ENCODE results near the gene NPAS3.

Gene NPAS3

GRCh38 chr14:33642691-33643244, 704.1 kb downstream of the NPAS3 start:
- no peaks in the 10 kb centered on the region for H3K27me3 ChIP-seq (ENCODE audit: insufficient read depth, low read length, poor library complexity, severe bottlenecking)
- H3K9me3 ChIP-seq (ENCODE audit: insufficient read depth, low read depth, low read length) = no peaks in the 10 kb centered on the region
- no peak overlapping the region for H2AFZ ChIP-seq (ENCODE audit: low read length)
- H3K4me3 ChIP-seq (ENCODE audit: low read length, poor library complexity, severe bottlenecking) = no peak overlapping the region
- H3K9me2 ChIP-seq (replicated peaks; ENCODE audit: low read depth, low read length) = no peaks in the 10 kb centered on the region
- no peaks in the 10 kb centered on the region for H3K79me2 ChIP-seq (ENCODE audit: insufficient read depth, low read length)
- no peaks in the 10 kb centered on the region for H3F3A ChIP-seq (ENCODE audit: low read depth)
- no peak overlapping the region for H3K4me2 ChIP-seq (ENCODE audit: low read depth, low read length, poor library complexity, severe bottlenecking)
- H3K9ac ChIP-seq (ENCODE audit: low read depth, low read length, poor library complexity, severe bottlenecking) = no peak overlapping the region
- no peaks in the 10 kb centered on the region for H3K36me3 ChIP-seq (ENCODE audit: insufficient read depth, low read length)
- no peaks in the 10 kb centered on the region for H4K20me1 ChIP-seq (ENCODE audit: insufficient read depth, low read length, poor library complexity, severe bottlenecking)
- no peaks in the 10 kb centered on the region for H3K4me1 ChIP-seq (ENCODE audit: insufficient read depth, low read length, poor library complexity, severe bottlenecking)
- TF ChIP-seq CTCF (conservative IDR thresholded peaks at IDR 0.05; ENCODE audit: low read length) (no peak), EZH2phosphoT487 (IDR thresholded peaks at IDR 0.05; ENCODE audit: borderline replicate concordance) (no peak)

DNA sequence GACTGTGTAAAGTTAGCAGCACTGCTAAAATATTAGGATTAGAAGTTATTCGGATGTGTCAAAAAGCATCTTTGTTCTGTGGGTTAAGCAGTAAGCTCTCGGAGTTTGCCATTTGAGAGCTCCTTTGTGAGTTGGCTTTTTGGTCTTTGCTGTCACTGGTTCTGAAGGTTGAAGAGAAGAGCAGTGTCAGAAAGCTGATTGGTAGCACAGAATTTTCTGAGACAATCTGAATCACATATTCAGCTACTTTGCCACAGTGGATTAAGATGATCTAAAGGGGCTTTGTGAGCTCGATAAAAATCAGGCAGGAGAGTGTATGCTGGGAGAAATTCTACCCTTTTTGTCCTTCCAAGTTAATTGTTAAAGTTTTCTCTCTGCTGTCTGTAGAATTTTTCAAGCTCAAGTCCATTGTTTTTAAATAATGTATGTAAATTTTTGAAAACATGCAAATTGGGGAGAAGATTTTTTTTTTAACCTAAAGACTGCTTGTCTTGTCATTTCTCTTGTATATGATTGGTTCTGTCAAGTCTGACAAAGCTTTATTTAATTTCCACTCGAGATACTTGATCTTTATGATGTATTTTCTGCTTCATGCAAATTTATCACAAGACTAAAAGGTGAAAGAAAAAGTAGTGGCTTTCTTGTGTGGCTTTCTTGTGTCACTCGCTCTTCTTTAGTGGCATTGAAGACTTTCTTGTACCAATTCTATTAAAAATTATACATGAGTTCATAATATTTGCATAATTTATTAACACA, 704.9 kb downstream of the NPAS3 start:
- Histone ChIP-seq H2AFZ (ENCODE audit: low read length) (no peak overlapping the region), H3K4me2 (ENCODE audit: low read depth, low read length, poor library complexity, severe bottlenecking) (no peak overlapping the region), H3K4me1 (ENCODE audit: insufficient read depth, low read length, poor library complexity, severe bottlenecking) (no peaks in the 10 kb centered on the region), H3K4me3 (ENCODE audit: low read length, poor library complexity, severe bottlenecking) (no peak overlapping the region), H3K9ac (ENCODE audit: low read depth, low read length, poor library complexity, severe bottlenecking) (no peak overlapping the region), H3K9me2 (replicated peaks; ENCODE audit: low read depth, low read length) (no peaks in the 10 kb centered on the region), H4K20me1 (ENCODE audit: insufficient read depth, low read length, poor library complexity, severe bottlenecking) (no peaks in the 10 kb centered on the region), H3K27me3 (ENCODE audit: insufficient read depth, low read length, poor library complexity, severe bottlenecking) (no peaks in the 10 kb centered on the region), H3K36me3 (ENCODE audit: insufficient read depth, low read length) (no peaks in the 10 kb centered on the region), H3K79me2 (ENCODE audit: insufficient read depth, low read length) (no peaks in the 10 kb centered on the region), H3K9me3 (ENCODE audit: insufficient read depth, low read depth, low read length) (no peaks in the 10 kb centered on the region), H3F3A (ENCODE audit: low read depth) (no peaks in the 10 kb centered on the region)
- no peak for TF ChIP-seq EZH2phosphoT487 (IDR thresholded peaks at IDR 0.05; ENCODE audit: borderline replicate concordance)
- no peak for TF ChIP-seq CTCF (conservative IDR thresholded peaks at IDR 0.05; ENCODE audit: low read length)

DNA sequence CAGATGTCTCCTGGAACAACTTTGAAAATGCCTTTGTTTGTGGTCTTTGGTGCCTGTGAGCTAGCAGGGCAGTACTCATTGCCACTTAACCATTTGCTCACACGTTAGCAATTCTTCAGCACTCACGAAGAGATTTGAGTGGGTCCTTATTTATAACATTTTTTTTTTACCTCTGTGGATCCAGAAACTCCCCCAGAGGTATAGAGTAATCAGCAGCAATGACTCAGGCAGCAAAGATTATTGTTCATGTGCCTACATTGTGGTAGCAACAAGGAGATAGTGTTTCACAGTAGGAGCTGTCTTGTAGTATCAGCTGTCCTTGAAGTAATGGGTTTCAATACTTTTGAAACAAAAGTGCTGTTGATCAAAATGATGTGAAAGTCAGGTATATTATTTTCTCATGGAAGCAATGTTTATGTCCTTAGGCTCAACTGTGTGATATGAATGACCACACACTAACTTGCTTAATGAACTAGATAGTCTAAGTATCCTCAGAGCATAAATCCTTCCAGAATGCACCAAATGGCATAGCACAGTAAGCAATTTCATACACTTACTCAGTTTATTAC, 708.1 kb downstream of the NPAS3 start:
- Histone ChIP-seq H3K4me3 (ENCODE audit: low read length, poor library complexity, severe bottlenecking) (no peak overlapping the region), H4K20me1 (ENCODE audit: insufficient read depth, low read length, poor library complexity, severe bottlenecking) (no peaks in the 10 kb centered on the region), H3K4me1 (ENCODE audit: insufficient read depth, low read length, poor library complexity, severe bottlenecking) (no peaks in the 10 kb centered on the region), H3K27me3 (ENCODE audit: insufficient read depth, low read length, poor library complexity, severe bottlenecking) (no peaks in the 10 kb centered on the region), H3K4me2 (ENCODE audit: low read depth, low read length, poor library complexity, severe bottlenecking) (no peak overlapping the region), H3F3A (ENCODE audit: low read depth) (no peaks in the 10 kb centered on the region), H3K9me3 (ENCODE audit: insufficient read depth, low read depth, low read length) (no peaks in the 10 kb centered on the region), H3K79me2 (ENCODE audit: insufficient read depth, low read length) (no peaks in the 10 kb centered on the region), H2AFZ (ENCODE audit: low read length) (no peak overlapping the region), H3K36me3 (ENCODE audit: insufficient read depth, low read length) (no peaks in the 10 kb centered on the region), H3K9me2 (replicated peaks; ENCODE audit: low read depth, low read length) (no peaks in the 10 kb centered on the region), H3K9ac (ENCODE audit: low read depth, low read length, poor library complexity, severe bottlenecking) (no peak overlapping the region)
- TF ChIP-seq EZH2phosphoT487 (IDR thresholded peaks at IDR 0.05; ENCODE audit: borderline replicate concordance) (no peak), CTCF (conservative IDR thresholded peaks at IDR 0.05; ENCODE audit: low read length) (no peak)

Data from Loucy (cell line).